WTC11 (cell line): ENCODE measurements around the gene OR5AU1.

ENCODE experiments used
- JUN ChIP-seq: sonication (generic); formaldehyde crosslinking; IDR thresholded peaks from 2 replicates; pipeline ENCODE4 v1.8.0; 2023; ENCODE audit warnings: mild to moderate bottlenecking, missing genetic modification reagents
- TCF7 ChIP-seq: sonication (generic); formaldehyde crosslinking; IDR thresholded peaks from 2 replicates; pipeline ENCODE4 v1.8.0; 2022; ENCODE audit warnings: mild to moderate bottlenecking, low read depth, missing genetic modification reagents, moderate library complexity
- TF ChIP-seq, protein P1 (sequence below): fragments of 200-600 bp; IDR thresholded peaks from 2 replicates; pipeline ENCODE4 v1.8.0; 2022; ENCODE audit warnings: antibody characterized with exemption

DNA sequence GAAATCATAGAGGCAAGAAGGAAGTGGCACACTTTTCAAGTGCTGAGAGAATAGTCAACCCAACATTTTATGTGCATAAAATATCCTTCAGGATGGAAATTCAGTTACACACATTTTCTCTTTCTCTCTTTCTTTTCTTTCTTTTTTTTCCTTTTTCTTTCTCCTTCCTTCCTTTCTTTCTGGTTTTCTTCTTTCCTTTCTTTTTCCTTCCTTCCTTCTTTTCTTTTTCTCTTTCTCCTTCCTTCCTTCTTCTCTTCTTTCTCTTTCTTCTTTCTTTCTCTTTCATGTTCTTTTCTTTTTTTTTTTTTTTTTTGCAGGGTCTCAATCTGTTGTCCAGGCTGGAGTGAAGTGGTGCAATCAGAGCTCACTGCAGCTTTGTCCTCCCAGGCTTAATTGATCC is 38.7 kb upstream of the OR5AU1 start:
- TF ChIP-seq TCF7 = no peak
- TF ChIP-seq, protein P1, sequence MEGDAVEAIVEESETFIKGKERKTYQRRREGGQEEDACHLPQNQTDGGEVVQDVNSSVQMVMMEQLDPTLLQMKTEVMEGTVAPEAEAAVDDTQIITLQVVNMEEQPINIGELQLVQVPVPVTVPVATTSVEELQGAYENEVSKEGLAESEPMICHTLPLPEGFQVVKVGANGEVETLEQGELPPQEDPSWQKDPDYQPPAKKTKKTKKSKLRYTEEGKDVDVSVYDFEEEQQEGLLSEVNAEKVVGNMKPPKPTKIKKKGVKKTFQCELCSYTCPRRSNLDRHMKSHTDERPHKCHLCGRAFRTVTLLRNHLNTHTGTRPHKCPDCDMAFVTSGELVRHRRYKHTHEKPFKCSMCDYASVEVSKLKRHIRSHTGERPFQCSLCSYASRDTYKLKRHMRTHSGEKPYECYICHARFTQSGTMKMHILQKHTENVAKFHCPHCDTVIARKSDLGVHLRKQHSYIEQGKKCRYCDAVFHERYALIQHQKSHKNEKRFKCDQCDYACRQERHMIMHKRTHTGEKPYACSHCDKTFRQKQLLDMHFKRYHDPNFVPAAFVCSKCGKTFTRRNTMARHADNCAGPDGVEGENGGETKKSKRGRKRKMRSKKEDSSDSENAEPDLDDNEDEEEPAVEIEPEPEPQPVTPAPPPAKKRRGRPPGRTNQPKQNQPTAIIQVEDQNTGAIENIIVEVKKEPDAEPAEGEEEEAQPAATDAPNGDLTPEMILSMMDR = no peak
- no peak for TF ChIP-seq JUN (CRISPR knock-in tag)
